Cerebellar nuclear complex (tissue), 1 donor: ENCODE results near the gene GALNS.
"Not testable (repeated sequence)": the region's sequence is repeated elsewhere in the genome, so short reads cannot be mapped to it uniquely, and the experiment has no call there.

Experiments
- DNase-seq, 2 experiments: peaks; one replicate each; lab custom pipeline; 2025; lab: John Stamatoyannopoulos, UW

The GALNS gene

GRCh38 chr16:88783391-88784073 lies 73.2 kb downstream of the GALNS start:
- peak; percentile 90 to 93 for DNase-seq

GRCh38 chr16:88782454-88783390 lies 74.0 kb downstream of the GALNS start:
- DNase-seq = peak in 1 of 2 experiments; percentile 33

- no peak for DNase-seq
Measured at GRCh38 chr16:88781140-88782077, 75.3 kb downstream of the GALNS start.

GRCh38 chr16:88780142-88781062 lies 76.3 kb downstream of the GALNS start:
- no peak for DNase-seq

GRCh38 chr16:88779406-88780141 lies 77.2 kb downstream of the GALNS start:
- DNase-seq = no peak

- no peak for DNase-seq
Measured at GRCh38 chr16:88778541-88779065, 78.1 kb downstream of the GALNS start.

GRCh38 chr16:88778271-88778525 lies 78.5 kb downstream of the GALNS start:
- DNase-seq = no peak

- DNase-seq = no peak
Measured at GRCh38 chr16:88777471-88778270, 79.1 kb downstream of the GALNS start.

- no peak for DNase-seq
Measured at GRCh38 chr16:88775825-88776224, 80.9 kb downstream of the GALNS start.

GRCh38 chr16:88774544-88775393 lies 82.0 kb downstream of the GALNS start:
- DNase-seq = no peak

- DNase-seq = no peak
Measured at GRCh38 chr16:88773812-88774291, 82.9 kb downstream of the GALNS start.

GRCh38 chr16:88772871-88773811 lies 83.6 kb downstream of the GALNS start:
- peak in 1 of 2 experiments; percentile 45 for DNase-seq

GRCh38 chr16:88771781-88772180 lies 85.0 kb downstream of the GALNS start:
- DNase-seq = not testable (repeated sequence)

- DNase-seq = no peak
Measured at GRCh38 chr16:88771294-88771772, 85.4 kb downstream of the GALNS start.

GRCh38 chr16:88770461-88771293 lies 86.1 kb downstream of the GALNS start:
- DNase-seq = no peak
